ENCODE measurements around the gene TIAM2.

TIAM2 gene

GRCh38 chr6:155234167-155234566 is 239.1 kb downstream of the TIAM2 start:
- no peak for DNase-seq (ENCODE audit: low read depth in 1 of 2, low spot score in 1 of 2)
- no peak overlapping the region for H3K27ac ChIP-seq (replicated peaks)
- no peak for TF ChIP-seq POLR2AphosphoS5 (IDR thresholded peaks at IDR 0.05; ENCODE audit: low read depth)
- no peak for TF ChIP-seq REST (IDR thresholded peaks at IDR 0.05; ENCODE audit: insufficient replicate concordance, low read depth)
- no peak for TF ChIP-seq SPI1 (IDR thresholded peaks at IDR 0.05; ENCODE audit: borderline replicate concordance, low read depth)
- no peak for TF ChIP-seq GABPA (IDR thresholded peaks at IDR 0.05; ENCODE audit: low read depth)
- TF ChIP-seq, protein P1, sequence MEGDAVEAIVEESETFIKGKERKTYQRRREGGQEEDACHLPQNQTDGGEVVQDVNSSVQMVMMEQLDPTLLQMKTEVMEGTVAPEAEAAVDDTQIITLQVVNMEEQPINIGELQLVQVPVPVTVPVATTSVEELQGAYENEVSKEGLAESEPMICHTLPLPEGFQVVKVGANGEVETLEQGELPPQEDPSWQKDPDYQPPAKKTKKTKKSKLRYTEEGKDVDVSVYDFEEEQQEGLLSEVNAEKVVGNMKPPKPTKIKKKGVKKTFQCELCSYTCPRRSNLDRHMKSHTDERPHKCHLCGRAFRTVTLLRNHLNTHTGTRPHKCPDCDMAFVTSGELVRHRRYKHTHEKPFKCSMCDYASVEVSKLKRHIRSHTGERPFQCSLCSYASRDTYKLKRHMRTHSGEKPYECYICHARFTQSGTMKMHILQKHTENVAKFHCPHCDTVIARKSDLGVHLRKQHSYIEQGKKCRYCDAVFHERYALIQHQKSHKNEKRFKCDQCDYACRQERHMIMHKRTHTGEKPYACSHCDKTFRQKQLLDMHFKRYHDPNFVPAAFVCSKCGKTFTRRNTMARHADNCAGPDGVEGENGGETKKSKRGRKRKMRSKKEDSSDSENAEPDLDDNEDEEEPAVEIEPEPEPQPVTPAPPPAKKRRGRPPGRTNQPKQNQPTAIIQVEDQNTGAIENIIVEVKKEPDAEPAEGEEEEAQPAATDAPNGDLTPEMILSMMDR (IDR thresholded peaks at IDR 0.05; ENCODE audit: insufficient read depth, low read length), result no peak
- no peaks in the 10 kb centered on the region for H3K27me3 ChIP-seq (ENCODE audit: insufficient read depth, poor library complexity, severe bottlenecking)
- no peak overlapping the region for H3K4me3 ChIP-seq (replicated peaks; ENCODE audit: insufficient read depth, low read length)

- Histone ChIP-seq H3K27ac (replicated peaks) (no peak overlapping the region), H3K27me3 (ENCODE audit: insufficient read depth, poor library complexity, severe bottlenecking) (no peaks in the 10 kb centered on the region), H3K4me3 (replicated peaks; ENCODE audit: insufficient read depth, low read length) (no peak overlapping the region)
- DNase-seq (ENCODE audit: low read depth in 1 of 2, low spot score in 1 of 2), result no peak
- TF ChIP-seq REST (IDR thresholded peaks at IDR 0.05; ENCODE audit: insufficient replicate concordance, low read depth) (no peak), GABPA (IDR thresholded peaks at IDR 0.05; ENCODE audit: low read depth) (no peak), SPI1 (IDR thresholded peaks at IDR 0.05; ENCODE audit: borderline replicate concordance, low read depth) (no peak)
Observed at GRCh38 chr6:155234687-155235086, 239.6 kb downstream of the TIAM2 start.

DNA sequence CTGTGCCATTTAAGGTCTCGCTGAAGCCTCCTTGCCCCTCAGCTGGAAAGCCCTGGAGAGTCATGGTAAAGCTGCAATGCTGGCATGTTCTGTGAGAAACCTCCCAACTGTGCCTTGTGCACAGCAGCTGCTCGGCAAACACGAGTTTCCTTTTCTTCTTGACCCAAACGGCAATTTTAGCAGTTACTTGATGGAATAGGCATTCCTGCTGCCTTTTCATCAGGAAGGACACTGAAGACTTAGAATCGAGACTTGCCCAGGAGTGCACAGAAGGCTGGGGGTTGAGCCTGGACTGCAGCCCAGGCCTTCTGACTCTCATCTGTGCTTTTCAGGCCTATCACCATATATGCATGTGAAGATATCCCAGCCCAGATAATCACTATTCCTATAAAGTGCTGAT is 240.0 kb downstream of the TIAM2 start:
- TF ChIP-seq REST (IDR thresholded peaks at IDR 0.05; ENCODE audit: insufficient replicate concordance, low read depth), result no peak
- TF ChIP-seq SPI1 (IDR thresholded peaks at IDR 0.05; ENCODE audit: borderline replicate concordance, low read depth), result no peak
- TF ChIP-seq POLR2AphosphoS5 (IDR thresholded peaks at IDR 0.05; ENCODE audit: low read depth), result no peak
- no peak for TF ChIP-seq GABPA (IDR thresholded peaks at IDR 0.05; ENCODE audit: low read depth)
- TF ChIP-seq, protein P1 (IDR thresholded peaks at IDR 0.05; ENCODE audit: insufficient read depth, low read length), result no peak
- Histone ChIP-seq H3K27ac (replicated peaks) (no peak overlapping the region), H3K27me3 (ENCODE audit: insufficient read depth, poor library complexity, severe bottlenecking) (no peaks in the 10 kb centered on the region), H3K4me3 (replicated peaks; ENCODE audit: insufficient read depth, low read length) (no peak overlapping the region)
- no peak for DNase-seq (ENCODE audit: low read depth in 1 of 2, low spot score in 1 of 2)
